Stimulated activated CD4-positive, alpha-beta T cell treated with anti-CD3 and anti-CD28 coated beads, Interleukin-1b, Interleukin-23, amount 100 ng/mL, for 4 hours (primary cell): ENCODE results near the gene TIE1.
A peak's percentile ranks its signal among the peaks of the same experiment; 100 is the strongest.

Experiments
- DNase-seq, 2 donors: peaks; one replicate each; pipeline ENCODE4 v3.0.0-alpha.2; 2020; ENCODE audit warnings: low read depth in 2 of 2

Gene TIE1

DNA sequence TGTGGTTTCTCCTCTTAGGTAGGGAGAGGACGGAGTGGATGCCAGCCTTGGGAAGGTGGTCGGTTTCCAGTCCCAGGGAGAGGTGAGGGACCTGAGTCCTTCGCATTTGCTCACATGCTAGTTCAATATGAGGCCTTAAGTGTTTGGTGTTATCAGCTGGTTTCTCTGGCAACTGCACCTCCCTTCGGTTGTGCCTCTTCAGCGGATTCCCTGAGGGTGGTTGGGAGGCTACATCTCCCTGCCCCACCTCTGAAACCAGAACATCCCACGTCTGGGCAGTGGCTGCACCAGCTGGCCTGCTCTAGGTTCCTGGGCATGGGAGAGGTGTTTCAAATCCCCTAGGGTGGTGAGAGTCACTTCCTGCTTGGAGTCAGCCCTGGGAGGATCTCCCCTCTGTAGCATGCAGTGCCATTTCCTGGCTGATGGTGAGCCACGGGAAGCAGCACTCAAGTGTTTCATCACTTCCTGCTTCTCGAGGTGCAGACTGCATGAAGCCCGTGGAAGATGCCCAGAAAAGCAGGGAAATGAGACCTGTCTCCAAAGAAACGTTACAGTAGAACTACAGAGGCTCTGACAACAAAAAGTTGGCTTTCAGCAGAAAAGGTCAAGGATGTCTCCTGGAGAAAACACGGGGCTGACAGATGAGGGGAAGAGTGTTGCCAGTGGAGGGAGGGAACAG is 26.5 kb upstream of the TIE1 start:
- peak in 1 of 2 donors; percentile 7 for DNase-seq

DNA sequence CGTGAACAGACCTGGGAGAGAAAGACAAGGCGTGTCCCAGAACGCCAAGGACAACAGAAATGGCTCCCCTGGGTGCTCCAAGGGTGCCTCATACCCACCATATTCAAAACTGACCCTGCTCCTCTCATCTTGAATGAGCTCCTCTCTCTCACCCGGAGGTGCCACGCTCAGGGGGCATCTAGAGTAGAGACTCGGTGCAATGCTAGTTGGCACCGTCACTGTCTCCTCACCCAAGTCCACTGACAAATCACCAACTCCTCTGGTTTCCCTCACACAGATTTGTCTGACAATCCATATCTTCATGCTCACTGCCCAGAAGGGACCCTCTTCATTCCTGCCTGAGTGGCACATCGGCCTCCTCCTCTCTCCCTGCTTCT is 26.0 kb upstream of the TIE1 start:
- no peak for DNase-seq

- DNase-seq = no peak
Observed at GRCh38 chr1:43275826-43276620, 24.8 kb upstream of the TIE1 start.

GRCh38 chr1:43276673-43277072 is 24.1 kb upstream of the TIE1 start:
- no peak for DNase-seq

DNA sequence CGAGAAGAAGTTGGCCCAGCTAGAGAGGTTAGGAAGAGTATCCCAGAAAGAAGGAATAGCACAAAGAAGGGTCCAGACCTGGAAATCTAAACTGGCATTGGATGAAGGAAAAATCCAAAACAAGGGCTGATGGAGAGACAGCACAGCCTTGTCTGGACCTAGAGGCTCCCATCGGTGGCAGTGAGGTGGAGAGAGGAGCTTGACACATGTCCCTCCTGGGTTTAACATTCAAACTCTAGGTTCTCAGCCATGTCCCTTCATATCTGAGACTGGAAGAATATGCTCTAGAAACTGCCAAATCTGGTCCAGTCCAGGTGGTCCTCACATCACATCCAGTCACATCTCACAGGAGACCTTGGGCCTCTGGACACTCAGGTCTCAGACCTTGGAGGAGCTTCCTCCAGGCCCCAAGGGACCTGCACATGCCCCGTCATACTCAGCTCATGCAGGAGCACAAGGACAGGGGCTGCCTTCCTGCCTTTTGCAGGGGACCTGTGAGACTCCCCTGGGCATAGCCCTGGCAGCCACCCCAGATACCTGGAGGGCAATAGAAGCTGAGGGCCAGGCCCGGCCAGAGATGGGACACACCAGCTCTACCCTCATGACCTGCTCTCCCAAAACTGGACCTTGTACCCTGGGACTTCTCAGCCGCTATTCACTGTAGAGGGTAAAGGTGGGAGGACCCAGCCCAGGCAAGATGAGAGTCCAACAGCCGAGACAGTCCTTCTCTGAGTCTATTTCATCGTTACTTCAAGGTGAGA is 23.5 kb upstream of the TIE1 start:
- no peak for DNase-seq

- no peak for DNase-seq
Observed at GRCh38 chr1:43279161-43279560, 21.6 kb upstream of the TIE1 start.

- DNase-seq = no peak
Observed at GRCh38 chr1:43279666-43280065, 21.1 kb upstream of the TIE1 start.

DNA sequence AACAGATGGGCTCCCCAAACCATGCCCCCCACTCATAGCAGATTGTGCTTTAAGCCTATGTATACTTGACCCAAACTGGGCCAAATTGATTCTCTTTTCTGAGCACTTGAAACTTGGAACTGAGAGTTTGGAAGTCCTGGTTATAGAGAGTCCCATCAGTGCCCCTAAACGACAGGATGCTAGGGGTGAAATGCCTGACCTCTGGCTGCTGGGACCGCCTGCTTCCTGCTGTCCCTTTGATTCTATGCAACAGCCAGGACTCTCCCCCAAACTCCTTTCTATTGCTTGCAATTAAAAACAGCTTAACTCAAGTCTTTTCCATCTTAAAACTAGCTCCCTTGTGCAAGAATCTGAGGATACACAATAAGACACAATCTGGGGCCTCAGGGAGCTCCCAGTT is 20.1 kb upstream of the TIE1 start:
- no peak for DNase-seq

GRCh38 chr1:43282220-43283195 is 18.3 kb upstream of the TIE1 start:
- DNase-seq = no peak

GRCh38 chr1:43284065-43284464 is 16.7 kb upstream of the TIE1 start:
- no peak for DNase-seq

DNA sequence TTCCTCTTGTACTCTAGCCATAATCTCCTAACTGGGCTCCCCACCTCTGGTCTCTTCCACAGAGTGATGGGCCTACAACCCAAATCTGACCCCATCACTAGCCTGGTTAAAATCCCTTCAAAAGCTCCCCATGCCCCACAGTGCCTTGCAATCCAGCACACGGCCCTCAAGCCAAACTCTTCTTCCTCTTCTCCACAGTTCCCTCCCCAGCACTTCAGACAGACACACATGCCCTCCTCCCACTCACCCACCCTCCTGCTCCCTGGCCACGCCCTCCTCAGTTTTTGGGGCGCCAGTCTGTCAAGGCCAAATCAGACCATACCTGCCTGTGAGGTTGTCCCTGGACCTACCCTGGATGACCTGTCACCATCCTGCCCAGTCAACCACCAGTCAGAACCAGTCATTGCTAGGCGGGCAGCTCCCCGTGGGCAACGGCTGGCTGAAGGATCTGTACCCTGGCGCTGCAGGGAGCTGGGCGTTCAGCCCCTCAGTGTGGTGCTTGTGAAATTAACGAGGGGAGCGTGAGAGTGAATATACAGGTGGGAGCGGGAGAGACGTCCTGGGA is 16.2 kb upstream of the TIE1 start:
- DNase-seq = no peak

- no peak for DNase-seq
Observed at GRCh38 chr1:43285269-43285990, 15.4 kb upstream of the TIE1 start, which contains the start of gene C1orf210. Gene C1orf210, minus strand, starts transcription at chr1:43285581. Its CDS starts 2,311 bp downstream, at chr1:43283270.

- no peak for DNase-seq
Observed at GRCh38 chr1:43286115-43286514, 14.7 kb upstream of the TIE1 start.

DNA sequence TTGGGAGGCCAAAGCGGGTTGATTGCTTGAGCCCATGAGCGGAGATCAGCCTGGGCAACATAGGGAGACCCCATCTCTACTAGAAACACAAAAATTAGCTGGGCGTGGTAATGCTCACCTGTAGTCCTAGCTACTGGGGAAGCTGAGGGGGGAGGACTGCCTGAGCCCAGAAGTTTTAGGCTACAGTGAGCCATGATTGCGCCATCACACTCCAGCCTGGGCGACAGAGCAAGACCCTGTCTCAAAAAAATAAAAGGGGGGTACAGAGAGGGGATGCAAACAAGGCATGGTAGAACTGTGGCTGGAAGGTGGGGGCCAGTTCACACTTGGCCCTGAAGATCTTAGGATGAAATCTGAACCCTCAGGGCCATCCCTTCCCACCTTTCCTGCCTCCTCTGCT is 14.2 kb upstream of the TIE1 start:
- DNase-seq = no peak

DNA sequence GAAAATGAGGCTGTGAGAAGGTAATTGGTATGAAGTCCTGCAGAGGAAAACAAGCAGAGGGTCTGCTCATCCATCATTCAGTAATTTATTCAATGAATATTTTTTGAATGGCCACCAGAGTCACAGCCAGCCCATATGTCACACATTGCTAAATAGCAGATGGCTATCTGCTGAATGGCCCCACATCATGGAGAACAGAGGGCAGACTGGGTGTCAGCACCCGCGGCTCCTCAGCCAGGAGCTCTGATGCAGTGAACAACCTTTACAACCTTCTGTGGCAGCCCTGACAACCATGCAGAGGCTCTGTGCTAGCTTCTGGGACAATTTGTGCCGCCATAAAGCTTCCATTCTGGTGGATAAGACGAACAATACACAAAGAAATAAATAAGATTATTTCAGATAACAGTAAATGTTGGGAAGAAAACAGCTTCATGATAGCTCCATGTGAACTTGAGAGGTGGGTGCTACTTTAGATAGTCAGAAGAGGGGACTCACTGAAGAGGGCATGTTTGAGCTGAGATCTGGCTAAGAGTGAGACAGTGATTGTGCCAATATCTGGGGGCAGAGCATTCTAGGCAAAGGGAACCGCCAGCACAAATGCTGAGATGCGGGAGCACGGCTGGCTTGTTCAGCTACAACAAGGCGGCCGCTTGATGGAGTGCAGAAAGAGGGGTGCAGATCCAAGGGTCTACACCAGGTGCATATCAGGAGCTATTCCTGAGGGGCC is 12.6 kb upstream of the TIE1 start:
- no peak for DNase-seq

DNA sequence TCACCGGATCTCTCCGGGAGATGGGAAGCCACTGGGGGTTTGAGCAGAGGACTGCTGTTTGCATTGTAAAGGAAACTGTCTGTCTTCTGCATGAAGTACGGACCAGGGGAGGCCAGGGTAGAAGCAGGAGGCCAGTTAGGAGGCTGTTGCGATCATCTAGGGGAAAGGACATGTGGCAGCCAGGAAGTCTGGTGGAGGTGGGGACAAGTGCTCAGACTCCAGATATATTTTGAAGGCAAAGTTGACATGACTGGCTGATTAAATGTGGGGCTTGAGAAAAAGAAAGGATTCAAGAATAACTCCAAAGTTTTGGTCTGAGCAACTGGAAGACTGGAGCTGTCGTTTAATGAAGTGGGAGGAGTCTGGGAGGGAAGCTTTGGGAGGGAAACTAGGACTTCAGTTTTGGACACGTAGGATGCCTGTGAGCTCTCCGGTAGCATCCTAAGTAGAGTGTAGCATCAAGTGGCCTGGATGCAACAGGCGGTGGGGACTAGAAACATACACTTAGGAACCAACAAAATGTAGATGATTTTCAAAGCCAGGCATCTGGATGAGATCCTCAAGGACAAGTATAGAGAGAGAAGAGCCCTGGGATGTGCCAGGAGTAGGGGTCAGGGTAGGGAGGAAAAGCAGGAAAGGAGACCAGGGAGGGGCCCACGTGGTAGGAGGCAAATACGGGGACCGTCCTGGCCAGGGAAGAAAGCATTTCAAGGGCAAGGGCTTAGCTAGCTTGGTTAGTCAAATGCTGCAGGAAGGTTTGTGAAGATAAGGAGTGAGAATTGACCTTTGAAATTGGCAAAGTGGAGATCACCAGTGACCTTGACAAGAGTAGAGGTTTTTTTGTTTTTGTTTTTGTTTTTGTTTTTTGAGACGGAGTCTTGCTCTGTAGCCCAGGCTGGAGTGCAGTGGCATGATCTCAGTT is 11.7 kb upstream of the TIE1 start:
- no peak for DNase-seq

GRCh38 chr1:43292216-43292615 is 8.6 kb upstream of the TIE1 start:
- DNase-seq = no peak

DNA sequence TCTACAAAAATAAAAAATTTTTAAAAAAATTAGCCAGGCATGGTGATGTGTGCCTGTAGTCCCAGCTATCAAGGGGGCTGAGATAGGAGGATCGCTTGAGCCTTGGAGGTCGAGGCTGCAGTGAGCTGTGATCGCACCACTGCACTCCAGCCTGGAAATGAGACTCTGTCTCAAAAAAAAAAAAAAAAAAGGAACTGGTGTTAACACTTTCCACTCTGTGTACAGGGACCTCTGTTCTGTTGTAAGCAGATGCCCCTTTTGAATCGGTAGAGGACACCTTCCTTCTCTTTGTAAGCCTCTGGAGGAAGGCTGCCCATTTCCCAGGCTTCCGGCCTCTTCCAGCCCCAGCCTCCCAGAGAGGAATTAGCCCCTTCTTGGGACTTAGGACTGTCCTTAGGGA is 8.1 kb upstream of the TIE1 start:
- no peak for DNase-seq

DNA sequence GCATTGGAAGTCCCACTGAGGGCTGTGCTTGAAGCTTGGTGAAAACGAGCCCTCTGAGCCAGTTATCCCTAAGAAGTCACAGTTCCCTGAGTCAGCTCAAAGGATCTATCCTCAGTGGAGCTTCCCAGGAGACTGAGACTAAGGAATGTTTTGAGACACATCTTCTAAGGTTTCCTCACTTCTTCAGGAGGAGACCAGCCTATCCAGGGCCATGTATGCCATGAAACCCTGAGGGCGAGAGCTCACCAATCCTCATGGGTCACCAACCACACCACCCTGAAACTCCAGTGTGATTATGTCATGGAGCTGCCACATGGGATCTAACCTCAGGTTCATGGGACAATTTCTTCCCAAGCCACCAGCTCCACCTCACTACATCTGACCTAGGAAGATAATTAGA is 7.6 kb upstream of the TIE1 start:
- no peak for DNase-seq
